ENCODE measurements around the gene ATXN1.

The ATXN1 gene

GRCh38 chr6:16761471-16762267 is 409 bp upstream of the ATXN1 start:
- peak; percentile 78 for DNase-seq

GRCh38 chr6:16759646-16760515 is 1.4 kb downstream of the ATXN1 start:
- peak; percentile 45 for DNase-seq

GRCh38 chr6:16759181-16759645 is 2.0 kb downstream of the ATXN1 start:
- DNase-seq: no peak

GRCh38 chr6:16758163-16758975 is 2.9 kb downstream of the ATXN1 start:
- no peak for DNase-seq

- no peak for DNase-seq
These were observed 3.9 kb downstream of the ATXN1 start for GRCh38 chr6:16757332-16757731.

GRCh38 chr6:16756660-16757255 is 4.5 kb downstream of the ATXN1 start:
- no peak for DNase-seq

GRCh38 chr6:16755544-16755943 is 5.7 kb downstream of the ATXN1 start:
- DNase-seq: no peak

GRCh38 chr6:16754876-16755275 is 6.4 kb downstream of the ATXN1 start:
- DNase-seq: no peak

GRCh38 chr6:16754274-16754673 is 7.0 kb downstream of the ATXN1 start:
- no peak for DNase-seq

GRCh38 chr6:16753341-16753740 is 7.9 kb downstream of the ATXN1 start:
- DNase-seq: no peak

GRCh38 chr6:16752206-16752866 is 8.9 kb downstream of the ATXN1 start:
- DNase-seq: no peak

GRCh38 chr6:16751251-16751946 is 9.9 kb downstream of the ATXN1 start:
- no peak for DNase-seq

- no peak for DNase-seq
These were observed 10.7 kb downstream of the ATXN1 start for GRCh38 chr6:16750566-16750965.

- DNase-seq: no peak
These were observed 11.5 kb downstream of the ATXN1 start for GRCh38 chr6:16749516-16750485.

GRCh38 chr6:16748025-16748319 is 13.3 kb downstream of the ATXN1 start:
- no peak for DNase-seq

- no peak for DNase-seq
These were observed 13.8 kb downstream of the ATXN1 start for GRCh38 chr6:16747232-16748024.

- no peak for DNase-seq
These were observed 14.4 kb downstream of the ATXN1 start for GRCh38 chr6:16746812-16747211.

- DNase-seq: no peak
These were observed 14.9 kb downstream of the ATXN1 start for GRCh38 chr6:16746401-16746800.

- DNase-seq: no peak
These were observed 17.5 kb downstream of the ATXN1 start for GRCh38 chr6:16743664-16744210.

Data from effector CD8-positive, alpha-beta T cell (primary cell).